Vagina (tissue), 2 donors: Measurements from ENCODE around the gene EYS.

ENCODE experiments used
- CTCF ChIP-seq, 3 experiments: fragments of 450-650 bp in 2 of 3; fragments of 200-600 bp in 1 of 3; sonication (generic) in 1 of 3; IDR thresholded peaks; one replicate each; pipeline ENCODE4 v1.5.1; 2017 to 2019; ENCODE audit warnings: antibody characterized with exemption in 3 of 3, mild to moderate bottlenecking in 2 of 3, moderate library complexity in 2 of 3
- POLR2AphosphoS5 ChIP-seq, 2 donors: sonication (generic); formaldehyde crosslinking; IDR thresholded peaks; one replicate each; pipeline ENCODE4 v1.9.0; 2017; ENCODE audit warnings: antibody characterized with exemption in 2 of 2, mild to moderate bottlenecking in 2 of 2, low read depth in 1 of 2; ENCODE audit not compliant: insufficient read depth in 1 of 2

GRCh38 chr6:64010666-64011065 lies 1696.4 kb downstream of the EYS start:
- TF ChIP-seq CTCF (IDR thresholded peaks at IDR 0.05) (no peak), POLR2AphosphoS5 (IDR thresholded peaks at IDR 0.05; ENCODE audit: insufficient read depth in 1 of 2, low read depth in 1 of 2) (no peak)
